MG63 (cell line): ENCODE data around the gene TMTC1. TPM values are rescaled to one million over a fixed set of nuclear protein-coding genes. Genes with fewer than 3 reads are reported as not detected.
A peak's percentile ranks its signal among the peaks of the same experiment; 100 is the strongest.

Source experiments
- DNase-seq: peaks from one replicate; pipeline ENCODE4 v3.0.0-alpha.2; 2020
- H3K27me3 ChIP-seq: fragments of 250-450 bp; sonication (Bioruptor Pico); 2 replicates; pipeline ENCODE4 v1.5.1; 2020; ENCODE audit warnings: mild to moderate bottlenecking, moderate library complexity
- H3K36me3 ChIP-seq: fragments of 250-450 bp; sonication (Bioruptor Pico); 2 replicates; pipeline ENCODE4 v1.5.1; 2020; ENCODE audit warnings: mild to moderate bottlenecking, moderate library complexity
- H3K4me3 ChIP-seq: fragments of 250-450 bp; sonication (Bioruptor Pico); 2 replicates; pipeline ENCODE4 v1.5.1; 2020; ENCODE audit warnings: mild to moderate bottlenecking, moderate library complexity
- H3K9me3 ChIP-seq: fragments of 250-450 bp; sonication (Bioruptor Pico); 2 replicates; pipeline ENCODE4 v1.5.1; 2020; ENCODE audit warnings: mild to moderate bottlenecking, moderate library complexity
- total RNA-seq: library from RNA; depleted of rRNA; stranded (reverse); fragments of >200 nt; shearing (Covaris generic); gene quantifications from 2 replicates; pipeline ENCODE4 v1.2.3, GENCODE V29; 2014; ENCODE audit warnings: low replicate concordance

Gene TMTC1
- total RNA-seq, 1 experiment from 2014 or later, result 10.2 TPM

DNA sequence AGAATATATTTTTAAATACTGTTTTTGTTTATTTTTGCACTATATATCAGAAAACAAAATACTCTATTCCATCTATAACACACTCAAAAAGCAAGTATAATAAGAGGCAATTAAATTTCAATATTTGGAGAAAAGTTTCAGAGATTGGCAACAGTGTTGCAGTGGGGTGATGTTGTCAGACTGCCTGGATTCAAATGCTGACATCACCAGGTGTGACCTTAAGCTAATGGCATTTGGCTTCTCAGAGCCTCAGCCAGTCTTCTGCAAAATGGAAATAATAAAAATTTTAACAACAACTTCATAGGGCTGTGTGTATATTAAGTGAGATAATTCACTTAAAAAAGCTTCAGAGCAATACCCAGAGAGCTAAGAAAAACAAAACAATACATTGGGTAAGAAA is 74.7 kb downstream of the TMTC1 start:
- H3K9me3 ChIP-seq, result no peaks in the 10 kb centered on the region
- DNase-seq, result no peak
- no peaks in the 10 kb centered on the region for H3K36me3 ChIP-seq
- H3K4me3 ChIP-seq, result no peak overlapping the region
- H3K27me3 ChIP-seq, result no peaks in the 10 kb centered on the region

DNA sequence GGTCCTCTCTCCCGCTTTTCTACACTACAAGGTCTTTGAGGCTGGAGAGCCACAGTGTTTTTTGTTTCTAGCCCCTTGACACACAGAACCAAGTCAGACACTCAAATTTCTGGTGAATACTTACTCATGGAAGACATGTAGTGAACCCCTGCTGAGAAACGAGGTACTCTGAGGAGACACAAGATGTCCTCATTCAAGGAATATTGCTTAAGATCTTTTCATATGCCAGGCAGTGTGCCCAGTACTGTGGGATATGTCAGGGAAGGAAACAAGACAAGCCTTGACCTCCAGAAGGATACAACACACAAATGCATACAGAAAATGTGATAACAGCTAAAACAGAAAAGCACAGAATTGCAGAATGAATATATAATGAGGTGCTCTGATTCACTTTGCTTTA is 75.9 kb downstream of the TMTC1 start:
- no peak for DNase-seq
- H3K27me3 ChIP-seq, result no peaks in the 10 kb centered on the region

DNA sequence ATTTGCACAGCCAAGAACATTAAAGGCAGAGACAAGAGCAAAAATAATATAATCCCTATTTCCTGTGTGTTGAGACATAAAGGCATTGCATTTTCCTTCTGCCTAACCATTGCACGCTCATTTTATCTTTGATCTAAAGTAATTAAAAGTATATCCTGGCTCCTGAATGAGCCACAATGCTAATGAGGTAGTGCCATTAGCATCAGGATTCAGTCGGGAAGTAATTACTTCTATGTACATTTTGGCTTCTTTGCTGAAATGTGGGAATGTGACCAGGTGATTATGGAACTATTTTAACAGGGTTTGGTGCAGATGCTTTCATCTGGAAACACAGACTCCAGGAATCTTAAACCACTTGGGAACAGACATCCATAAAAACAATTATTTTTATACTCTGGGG is 77.4 kb downstream of the TMTC1 start:
- H3K9me3 ChIP-seq, result no peaks in the 10 kb centered on the region

More for the DNA sequence above, 75.9 kb downstream of the TMTC1 start:
- no peaks in the 10 kb centered on the region for H3K9me3 ChIP-seq
- no peak overlapping the region for H3K4me3 ChIP-seq
- H3K36me3 ChIP-seq, result no peaks in the 10 kb centered on the region

DNA sequence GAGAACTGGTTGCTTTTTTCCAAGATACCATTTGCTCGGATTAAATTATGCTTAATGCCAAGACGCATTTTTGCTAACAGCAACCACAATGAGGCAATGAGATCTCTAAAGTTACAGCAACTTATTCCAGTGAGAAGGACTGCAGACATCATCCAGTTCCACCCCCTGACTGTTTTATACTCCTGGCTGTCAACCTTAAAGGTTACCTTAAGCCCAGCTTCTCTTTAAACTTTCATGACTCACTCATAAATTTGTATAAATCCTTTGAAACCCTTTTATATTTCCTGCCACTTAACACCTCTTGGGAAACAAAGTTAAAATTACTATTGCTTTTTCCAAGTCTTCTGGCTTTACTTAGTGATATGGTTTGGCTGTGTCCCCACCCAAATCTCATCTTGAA is 80.2 kb downstream of the TMTC1 start:
- no peak for DNase-seq

More for the DNA sequence above, 77.4 kb downstream of the TMTC1 start:
- DNase-seq, result no peak
- Histone ChIP-seq H3K27me3 (no peaks in the 10 kb centered on the region), H3K4me3 (no peak overlapping the region), H3K36me3 (no peaks in the 10 kb centered on the region)

DNA sequence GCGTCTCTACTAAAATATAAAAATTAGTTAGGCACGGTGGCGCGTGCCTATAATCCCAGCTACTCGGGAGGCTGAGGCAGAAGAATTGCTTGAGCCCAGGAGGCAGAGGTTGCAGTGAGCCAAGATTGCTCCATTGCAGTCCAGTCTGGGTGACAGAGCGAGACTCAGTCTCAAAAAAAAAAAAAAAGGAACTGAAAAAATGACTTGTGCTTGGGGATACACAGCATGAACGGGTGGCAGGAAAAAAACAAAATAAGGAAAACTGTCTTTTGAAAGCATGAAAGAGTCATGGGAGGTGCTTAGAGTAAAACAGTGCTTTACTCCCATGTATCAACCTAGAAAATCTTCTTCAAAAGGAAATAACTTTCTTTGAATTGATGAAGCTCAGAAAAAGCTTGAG is 80.8 kb downstream of the TMTC1 start:
- H3K9me3 ChIP-seq, result no peaks in the 10 kb centered on the region
- no peaks in the 10 kb centered on the region for H3K27me3 ChIP-seq
- DNase-seq, result no peak
- H3K4me3 ChIP-seq, result no peak overlapping the region
- no peaks in the 10 kb centered on the region for H3K36me3 ChIP-seq

More for the DNA sequence above, 80.2 kb downstream of the TMTC1 start:
- Histone ChIP-seq H3K4me3 (no peak overlapping the region), H3K36me3 (no peaks in the 10 kb centered on the region), H3K27me3 (no peaks in the 10 kb centered on the region), H3K9me3 (no peaks in the 10 kb centered on the region)

DNA sequence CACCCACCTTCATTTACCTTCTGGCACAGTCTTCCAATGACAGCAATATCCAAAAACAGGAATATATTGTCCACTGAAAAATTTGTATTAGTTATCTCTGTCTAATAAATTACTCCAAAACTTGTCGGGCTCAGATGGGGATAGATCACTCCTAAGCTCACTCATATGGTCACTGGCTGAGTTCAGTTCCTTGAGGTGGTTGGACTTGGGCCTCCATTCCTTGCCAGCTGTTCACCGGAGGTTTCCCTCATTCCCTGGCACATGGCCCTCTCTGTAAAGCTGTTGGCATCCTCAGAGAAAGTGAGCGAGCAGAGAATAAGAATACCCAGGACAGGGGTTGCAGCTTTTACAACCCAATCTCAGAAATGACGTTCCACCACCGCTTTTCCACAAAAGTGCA is 81.5 kb downstream of the TMTC1 start:
- H3K4me3 ChIP-seq, result no peak overlapping the region
- no peaks in the 10 kb centered on the region for H3K27me3 ChIP-seq
- H3K9me3 ChIP-seq, result no peaks in the 10 kb centered on the region
- DNase-seq, result peak; percentile 49
- no peaks in the 10 kb centered on the region for H3K36me3 ChIP-seq

DNA sequence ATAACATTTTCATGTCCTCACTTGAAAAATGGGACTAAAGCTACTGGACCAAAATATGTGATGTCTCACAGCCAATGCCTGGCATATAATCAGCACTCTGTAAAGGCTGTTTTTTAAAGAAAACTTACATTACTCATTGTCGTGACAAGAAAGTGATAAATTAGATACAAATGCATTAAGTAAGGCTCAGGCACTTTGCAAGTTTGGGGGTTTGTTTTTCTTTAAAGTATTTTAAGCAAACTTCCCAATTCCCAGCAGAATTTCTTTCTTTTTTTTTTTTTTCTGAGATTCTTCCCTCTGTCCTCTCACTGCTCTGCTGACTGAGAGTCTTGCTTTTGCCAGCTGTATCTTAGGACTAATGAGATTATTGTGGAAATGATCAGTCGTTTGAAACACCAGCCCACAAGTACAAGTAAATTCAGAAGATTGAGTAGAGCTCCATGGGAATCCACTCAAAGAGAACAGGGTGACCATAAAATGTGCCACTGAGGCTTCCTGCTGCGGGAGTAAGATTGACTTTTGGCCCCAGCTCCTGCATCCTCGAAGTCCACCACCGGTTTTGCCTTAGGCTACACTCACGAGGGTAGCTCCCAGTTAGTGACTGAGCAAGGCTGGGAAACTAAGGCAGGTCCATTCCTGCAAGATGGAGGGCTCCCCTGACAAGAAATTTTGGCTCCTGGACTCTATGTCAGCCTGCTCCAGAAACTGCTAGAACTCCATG is 82.8 kb downstream of the TMTC1 start:
- Histone ChIP-seq H3K9me3 (no peaks in the 10 kb centered on the region), H3K27me3 (no peaks in the 10 kb centered on the region), H3K4me3 (no peak overlapping the region), H3K36me3 (no peaks in the 10 kb centered on the region)
- DNase-seq, result no peak

DNA sequence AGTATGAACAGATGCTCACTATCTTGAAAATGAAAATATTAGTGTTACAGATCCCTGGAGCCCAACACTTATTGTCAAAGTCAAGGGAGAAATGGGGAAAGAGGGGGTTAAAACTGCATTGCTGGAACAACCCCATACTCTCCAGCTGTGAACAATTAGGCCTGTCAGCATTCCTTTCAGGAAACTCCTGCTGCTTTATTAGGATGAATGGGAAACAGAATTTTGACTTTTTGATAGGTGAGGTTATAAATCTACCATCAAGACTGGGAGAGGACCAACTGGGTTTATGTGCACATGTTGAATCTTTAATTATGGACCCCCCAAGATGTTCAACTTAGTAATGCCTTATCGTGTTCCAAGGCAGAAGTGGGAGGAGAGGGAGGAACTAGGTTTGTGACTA is 85.0 kb downstream of the TMTC1 start:
- H3K27me3 ChIP-seq, result no peaks in the 10 kb centered on the region
- DNase-seq, result no peak
- H3K4me3 ChIP-seq, result no peak overlapping the region
- no peaks in the 10 kb centered on the region for H3K36me3 ChIP-seq
- H3K9me3 ChIP-seq, result no peaks in the 10 kb centered on the region

DNA sequence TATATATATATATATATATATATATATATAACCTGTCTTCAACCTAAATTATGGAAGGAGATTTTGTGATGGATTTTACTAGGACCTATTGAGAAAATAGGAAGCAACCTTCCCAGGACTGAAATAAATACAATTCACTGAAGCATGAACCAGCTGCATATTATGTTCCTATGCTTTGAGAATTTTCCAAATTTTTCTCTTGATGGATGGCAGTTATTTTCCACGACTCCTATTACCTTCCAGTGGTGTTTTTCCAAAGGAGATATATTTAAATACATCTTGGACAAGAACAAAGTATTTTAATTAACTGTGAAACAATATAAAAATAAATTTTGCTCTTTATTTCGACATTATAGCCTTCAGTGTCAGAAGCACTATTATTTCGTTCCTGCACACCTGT is 87.9 kb downstream of the TMTC1 start:
- Histone ChIP-seq H3K36me3 (no peaks in the 10 kb centered on the region), H3K27me3 (no peaks in the 10 kb centered on the region), H3K9me3 (no peaks in the 10 kb centered on the region), H3K4me3 (no peak overlapping the region)
- DNase-seq, result no peak

DNA sequence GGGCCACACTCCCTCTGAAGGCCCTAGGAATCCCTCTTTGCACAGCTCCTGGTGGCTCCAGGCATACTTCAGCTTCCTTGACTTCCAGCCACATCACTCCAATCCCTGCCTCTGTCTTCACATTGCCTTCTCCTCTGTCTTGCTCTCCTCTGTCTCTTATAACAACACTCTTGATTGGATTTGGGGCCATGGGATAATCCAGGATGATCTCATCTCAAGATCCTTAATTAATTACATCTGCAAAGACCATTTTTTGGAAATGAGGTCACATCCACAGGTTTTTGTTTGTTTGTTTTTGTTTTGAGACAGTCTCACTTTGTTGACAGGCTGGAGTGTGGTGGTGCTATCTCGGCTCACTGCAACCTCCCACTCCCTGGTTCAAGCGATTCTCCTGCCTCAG is 88.7 kb downstream of the TMTC1 start:
- Histone ChIP-seq H3K9me3 (no peaks in the 10 kb centered on the region), H3K4me3 (no peak overlapping the region), H3K27me3 (no peaks in the 10 kb centered on the region), H3K36me3 (no peaks in the 10 kb centered on the region)
- DNase-seq, result no peak

DNA sequence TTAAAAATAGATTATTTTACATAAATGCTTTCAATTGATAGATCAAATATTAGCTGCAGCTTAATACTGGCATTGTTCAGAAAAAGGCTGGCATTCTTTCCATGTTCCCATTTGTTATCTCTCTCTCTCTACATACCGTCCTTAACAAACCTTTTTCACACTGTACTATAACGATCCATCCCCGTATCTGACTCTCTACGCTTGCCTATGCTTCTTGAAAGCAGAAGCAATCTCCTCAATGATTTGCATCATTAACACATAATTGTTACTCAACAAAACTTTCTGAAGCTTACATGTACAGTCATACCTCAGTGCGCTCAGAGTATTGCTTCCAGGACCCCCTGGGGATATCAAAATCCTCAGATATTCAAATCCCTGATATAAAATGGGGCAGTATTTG is 89.7 kb downstream of the TMTC1 start:
- H3K27me3 ChIP-seq, result no peaks in the 10 kb centered on the region
- DNase-seq, result no peak
- no peaks in the 10 kb centered on the region for H3K36me3 ChIP-seq
- H3K9me3 ChIP-seq, result no peaks in the 10 kb centered on the region
- no peak overlapping the region for H3K4me3 ChIP-seq

DNA sequence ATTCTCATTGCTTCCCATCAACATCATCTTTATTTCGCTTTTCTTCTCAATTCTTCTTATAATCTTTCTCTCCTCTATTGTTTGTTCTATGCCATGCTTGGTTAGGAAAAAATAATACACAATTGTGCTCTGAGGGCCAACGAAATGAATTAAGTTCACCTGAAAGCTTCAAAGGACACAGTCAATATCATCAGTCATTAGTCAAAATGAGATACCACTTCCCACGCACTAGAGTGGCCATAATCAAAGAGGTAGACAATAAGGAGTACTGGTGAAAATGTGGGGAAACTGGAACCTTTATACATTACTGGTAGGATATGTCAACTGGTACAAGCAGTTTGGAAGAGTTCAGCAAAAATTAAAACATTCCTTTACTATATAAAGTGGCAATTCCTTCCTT is 91.5 kb downstream of the TMTC1 start:
- Histone ChIP-seq H3K9me3 (no peaks in the 10 kb centered on the region), H3K4me3 (no peak overlapping the region), H3K36me3 (no peaks in the 10 kb centered on the region), H3K27me3 (no peaks in the 10 kb centered on the region)
- DNase-seq, result no peak

DNA sequence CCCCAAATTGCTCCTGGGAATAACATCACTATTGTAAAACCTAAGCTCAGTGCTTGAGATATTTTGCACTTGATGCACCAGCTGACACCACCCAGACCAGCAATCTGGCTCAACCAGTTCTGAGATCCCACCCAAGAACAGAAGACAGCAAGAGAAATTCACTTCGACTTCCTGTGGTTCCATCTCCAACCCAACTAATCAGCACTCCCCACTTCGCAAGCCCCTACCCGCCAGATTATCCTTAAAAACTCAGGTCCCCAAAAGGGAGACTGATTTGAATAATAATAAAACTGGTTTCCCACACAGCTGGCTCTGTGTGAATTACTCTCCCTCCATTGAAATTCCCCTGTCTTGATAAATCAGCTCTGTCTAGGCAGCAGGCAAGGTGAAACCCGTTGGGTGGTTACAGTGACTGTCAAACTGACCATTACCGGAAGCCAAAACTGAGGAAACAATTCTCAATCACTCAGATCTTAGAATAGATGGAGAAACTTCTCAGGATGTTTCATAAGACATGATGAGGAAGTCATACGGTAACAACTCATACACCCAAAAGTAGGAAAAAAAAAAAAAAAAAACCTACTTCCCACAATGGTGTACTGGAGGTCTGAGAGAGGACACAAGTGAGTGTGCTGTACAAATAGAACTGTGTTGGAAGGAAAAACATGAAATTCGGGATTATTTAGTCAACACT is 92.4 kb downstream of the TMTC1 start:
- Histone ChIP-seq H3K4me3 (no peak overlapping the region), H3K36me3 (no peaks in the 10 kb centered on the region), H3K9me3 (no peaks in the 10 kb centered on the region), H3K27me3 (no peaks in the 10 kb centered on the region)
- no peak for DNase-seq

DNA sequence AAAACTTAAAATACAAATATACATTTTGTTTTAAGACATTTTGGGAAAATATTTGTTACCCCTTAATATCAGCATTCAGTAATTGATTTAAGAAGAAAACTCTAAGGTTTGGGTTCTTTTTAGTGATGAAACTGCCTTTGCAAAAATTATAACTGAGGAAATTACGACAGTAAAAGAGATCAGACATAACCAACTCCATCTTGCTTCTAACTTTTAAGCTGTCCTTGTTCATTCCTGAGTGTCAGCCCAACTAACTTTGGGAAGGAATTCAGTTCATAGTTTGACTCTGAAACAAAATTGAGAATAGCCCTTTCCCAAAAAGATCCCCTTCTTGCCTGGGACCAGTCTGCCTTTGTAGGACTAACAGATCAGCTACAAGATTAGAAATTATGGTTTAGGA is 93.0 kb downstream of the TMTC1 start:
- no peaks in the 10 kb centered on the region for H3K9me3 ChIP-seq

DNA sequence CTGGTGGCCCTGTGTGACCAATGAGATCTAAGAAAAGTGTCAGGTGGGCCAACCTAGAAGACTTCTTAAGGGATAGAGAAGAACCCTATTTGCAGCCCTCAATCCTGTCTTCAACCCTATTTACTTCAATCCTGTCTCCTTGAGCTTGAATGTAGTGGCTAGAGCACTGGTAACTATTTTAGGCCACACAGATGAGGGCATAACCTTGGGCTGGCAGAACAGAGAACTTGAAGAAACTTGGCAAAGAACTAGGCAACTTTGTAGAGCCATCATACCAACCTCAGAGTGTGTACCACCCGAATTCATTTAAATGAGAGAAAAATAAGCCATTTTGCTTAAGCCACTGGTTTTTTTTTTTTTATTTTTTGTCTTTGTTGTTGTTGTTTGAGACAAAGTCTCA is 94.8 kb downstream of the TMTC1 start:
- Histone ChIP-seq H3K36me3 (no peaks in the 10 kb centered on the region), H3K9me3 (no peaks in the 10 kb centered on the region), H3K27me3 (no peaks in the 10 kb centered on the region), H3K4me3 (no peak overlapping the region)
- no peak for DNase-seq

More for the DNA sequence above, 93.0 kb downstream of the TMTC1 start:
- Histone ChIP-seq H3K36me3 (no peaks in the 10 kb centered on the region), H3K4me3 (no peak overlapping the region), H3K27me3 (no peaks in the 10 kb centered on the region)
- no peak for DNase-seq

DNA sequence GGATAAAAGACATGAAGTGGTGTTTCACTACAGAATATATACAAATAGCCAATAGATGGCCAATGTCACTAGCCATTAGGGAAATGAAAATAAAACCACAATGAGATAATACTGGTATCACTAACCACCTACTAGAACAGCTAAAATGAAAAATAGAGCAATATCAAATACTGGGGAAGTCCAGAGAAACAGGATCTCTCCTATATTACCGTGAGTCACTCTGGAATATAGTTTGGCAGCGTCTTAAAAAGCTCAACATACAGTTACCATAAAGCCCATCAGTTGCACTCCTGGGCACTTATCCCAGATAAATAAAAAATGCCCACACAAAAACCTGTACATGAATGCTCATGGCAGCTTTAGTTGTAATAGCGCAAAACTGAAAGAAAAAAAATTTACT is 101.7 kb downstream of the TMTC1 start:
- Histone ChIP-seq H3K9me3 (no peaks in the 10 kb centered on the region), H3K4me3 (no peak overlapping the region), H3K27me3 (no peaks in the 10 kb centered on the region), H3K36me3 (no peaks in the 10 kb centered on the region)
- DNase-seq, result peak; percentile 33

DNA sequence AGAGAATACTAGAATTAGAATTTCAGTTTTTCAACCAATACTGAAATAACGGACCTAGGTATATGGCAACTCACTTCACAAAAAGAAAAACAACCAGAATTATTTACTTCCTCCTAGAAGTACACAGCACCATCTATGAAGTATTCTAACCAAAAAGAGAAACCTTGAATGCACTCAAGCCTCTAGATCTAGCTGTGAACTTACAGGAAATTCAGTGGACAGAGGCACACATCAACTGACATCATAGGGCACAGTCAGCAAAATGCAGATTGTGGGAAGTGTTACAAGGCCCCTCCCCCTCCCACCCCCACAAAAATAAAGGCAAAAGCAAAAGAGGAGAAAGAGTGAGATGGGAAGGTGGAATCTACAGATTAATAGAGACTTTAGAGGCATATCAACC is 102.4 kb downstream of the TMTC1 start:
- no peaks in the 10 kb centered on the region for H3K36me3 ChIP-seq
- no peaks in the 10 kb centered on the region for H3K9me3 ChIP-seq
- no peak overlapping the region for H3K4me3 ChIP-seq
- H3K27me3 ChIP-seq, result no peaks in the 10 kb centered on the region
- no peak for DNase-seq

DNA sequence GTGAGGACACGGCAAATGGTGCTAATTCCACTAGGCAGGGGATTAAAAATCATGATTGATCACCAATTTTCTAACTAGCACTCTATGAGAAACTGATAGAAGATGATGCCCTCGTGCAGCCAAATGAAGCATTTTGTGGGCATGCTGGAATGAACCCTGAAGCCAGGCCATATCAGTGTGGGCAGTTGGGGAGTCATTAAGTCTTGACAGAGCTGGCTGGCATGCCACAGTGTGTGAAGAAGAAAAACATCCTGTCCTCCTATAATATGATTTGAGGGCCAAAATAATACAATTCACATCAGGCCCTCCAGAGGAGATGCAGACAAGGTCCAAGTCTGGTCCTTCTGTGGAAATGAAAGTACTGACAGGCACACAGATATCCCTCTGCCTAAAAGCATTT is 107.1 kb downstream of the TMTC1 start:
- no peaks in the 10 kb centered on the region for H3K27me3 ChIP-seq
- H3K36me3 ChIP-seq, result no peaks in the 10 kb centered on the region
- no peaks in the 10 kb centered on the region for H3K9me3 ChIP-seq
- no peak overlapping the region for H3K4me3 ChIP-seq
- DNase-seq, result peak; percentile 14
